Activated CD8-positive, alpha-beta memory T cell treated with anti-CD3 and anti-CD28 coated beads, Interleukin-2, amount 50 U/mL, for 48 hours (primary cell): ENCODE results near the gene CKAP5.

Experiments
- DNase-seq: peaks from one replicate; pipeline ENCODE4 v3.0.0-alpha.2; 2020

CKAP5 gene

GRCh38 chr11:46696212-46696558 is 149.9 kb downstream of the CKAP5 start:
- DNase-seq: no peak

GRCh38 chr11:46695345-46696211 is 150.5 kb downstream of the CKAP5 start:
- DNase-seq: no peak

GRCh38 chr11:46694607-46695006 is 151.5 kb downstream of the CKAP5 start:
- DNase-seq: no peak

DNA sequence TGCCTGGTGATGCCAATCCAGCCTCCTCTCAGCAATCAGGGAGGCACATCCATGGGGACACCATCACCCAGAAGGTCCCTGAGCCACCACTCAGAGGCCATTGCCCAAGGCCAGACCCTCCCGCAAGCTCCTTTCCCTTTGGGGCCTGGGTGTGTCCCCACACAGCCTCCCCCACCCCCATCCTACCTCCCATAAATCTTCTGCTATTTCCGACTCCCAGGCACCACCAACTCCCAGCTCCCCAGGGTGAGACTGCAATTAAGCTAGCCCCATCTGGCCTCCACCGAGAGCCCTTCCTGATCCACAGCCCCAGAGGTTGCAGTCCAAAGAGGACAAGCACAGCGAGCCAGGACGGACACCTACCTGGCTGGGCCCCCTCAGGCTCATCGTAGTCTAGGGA is 152.0 kb downstream of the CKAP5 start:
- no peak for DNase-seq

DNA sequence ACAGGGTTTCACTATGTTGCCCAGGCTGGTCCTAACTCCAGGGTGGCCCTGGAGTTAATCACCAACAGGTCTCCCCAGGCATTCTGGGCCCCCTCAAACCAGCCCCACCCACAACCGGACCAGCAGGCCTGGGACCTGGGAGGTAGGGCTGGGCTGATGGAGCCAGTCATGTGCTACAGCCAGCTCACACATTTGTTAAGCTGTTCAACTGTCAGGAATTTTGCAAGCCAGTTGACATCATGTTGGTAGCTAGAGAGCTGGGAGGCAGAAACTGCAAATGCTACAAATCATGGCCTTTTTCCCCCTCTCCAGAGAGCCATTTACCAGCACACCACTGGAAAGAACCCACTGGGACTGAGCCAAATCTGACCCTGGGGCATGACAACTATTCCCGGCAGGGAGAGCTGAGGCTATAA is 152.5 kb downstream of the CKAP5 start:
- no peak for DNase-seq
